Esophagus squamous epithelium (tissue), 4 donors: ENCODE data around the gene TOX2.

Experiments used
- CTCF ChIP-seq, 6 experiments: fragments of 450-650 bp in 4 of 6; fragments of 200-600 bp in 2 of 6; sonication (generic) in 2 of 6; IDR thresholded peaks; one replicate each; pipeline ENCODE4 v1.5.1; 2016 to 2019; ENCODE audit warnings: antibody characterized with exemption in 6 of 6, mild to moderate bottlenecking in 4 of 6, moderate library complexity in 4 of 6
- POLR2A ChIP-seq, 4 donors: fragments of 450-650 bp; IDR thresholded peaks; one replicate each; pipeline ENCODE4 v1.6.1; 2017; ENCODE audit warnings: antibody characterized with exemption in 4 of 4, mild to moderate bottlenecking in 4 of 4, moderate library complexity in 3 of 4

GRCh38 chr20:43971267-43971666, 56.6 kb downstream of the TOX2 start:
- TF ChIP-seq CTCF (IDR thresholded peaks at IDR 0.05) (no peak), POLR2A (IDR thresholded peaks at IDR 0.05) (no peak)
